HL-60 (cell line): ENCODE measurements around the gene SUN5.

Source experiments
- DNase-seq, 2 experiments: peaks; one replicate each; pipeline ENCODE4 v3.0.0-alpha.2; 2010 to 2020; ENCODE audit warnings: low read depth in 1 of 2, low spot score in 1 of 2
- H3K27ac ChIP-seq: fragments of 250-450 bp; sonication (Bioruptor Pico); replicated peaks from 2 replicates; pipeline ENCODE4 v1.5.1; 2020; ENCODE audit warnings: mild to moderate bottlenecking, moderate library complexity
- H3K27me3 ChIP-seq: fragments of 250-450 bp; sonication (Bioruptor Pico); 2 replicates; pipeline ENCODE4 v1.5.1; 2021; ENCODE audit warnings: mild to moderate bottlenecking, moderate library complexity; ENCODE audit not compliant: insufficient read depth, poor library complexity, severe bottlenecking
- H3K4me3 ChIP-seq: replicated peaks from 2 replicates; pipeline ENCODE4 v1.5.1; 2011; ENCODE audit warnings: mild to moderate bottlenecking, control low read depth, low read length; ENCODE audit not compliant: insufficient read depth
- GABPA ChIP-seq: IDR thresholded peaks from 2 replicates; pipeline ENCODE4 v1.6.1; 2012; ENCODE audit warnings: low read depth
- POLR2AphosphoS5 ChIP-seq: IDR thresholded peaks from 2 replicates; pipeline ENCODE4 v1.6.1; 2012; ENCODE audit warnings: low read depth
- SPI1 ChIP-seq: IDR thresholded peaks from 2 replicates; pipeline ENCODE4 v1.6.1; 2012; ENCODE audit warnings: low read depth, mild to moderate bottlenecking, borderline replicate concordance
- TF ChIP-seq, protein P1 (sequence below): IDR thresholded peaks from one replicate; pipeline ENCODE4 v1.5.1; 2011; ENCODE audit warnings: low read length, control low read depth, inconsistent platforms; ENCODE audit not compliant: insufficient read depth
- TF ChIP-seq, protein P2 (sequence below): IDR thresholded peaks from 2 replicates; pipeline ENCODE4 v1.6.1; 2012; ENCODE audit warnings: low read depth; ENCODE audit not compliant: insufficient replicate concordance

SUN5 gene

DNA sequence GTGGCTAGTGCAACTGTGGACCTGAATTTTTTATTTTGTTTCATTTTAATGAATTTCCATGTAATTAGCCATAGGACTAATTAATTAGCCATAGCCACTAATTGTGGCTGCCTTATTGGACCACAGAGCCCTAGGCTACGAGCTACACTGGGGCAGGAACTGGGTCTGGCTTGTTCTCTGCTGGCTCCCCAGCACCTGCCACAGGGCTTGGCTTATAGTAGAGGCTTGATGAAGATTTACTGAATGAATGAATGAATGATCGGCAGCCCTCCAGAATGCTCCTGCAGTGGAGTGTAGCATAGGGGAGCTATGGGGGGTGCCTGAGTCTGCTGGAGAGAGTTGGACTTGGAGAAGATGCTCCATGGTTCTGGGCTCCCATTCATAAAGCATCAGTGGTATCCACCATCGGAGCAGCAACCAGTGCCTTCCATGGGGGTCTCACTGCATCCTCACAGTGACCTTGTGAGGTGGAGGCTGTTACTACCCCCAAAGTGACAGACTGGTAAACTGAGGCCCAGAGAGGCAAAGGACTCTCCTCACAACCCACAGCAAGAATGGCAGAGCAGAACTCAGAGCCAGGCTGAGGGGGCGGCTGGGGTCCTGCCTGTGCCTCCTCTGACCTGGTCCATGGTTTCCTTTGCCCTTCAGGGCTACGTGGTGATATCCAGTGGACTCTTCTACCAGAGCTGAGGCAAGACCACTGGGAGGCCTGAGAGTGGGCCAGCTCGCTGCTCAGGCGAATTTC is 18.6 kb upstream of the SUN5 start:
- TF ChIP-seq POLR2AphosphoS5 (no peak), GABPA (no peak)
- TF ChIP-seq, protein P1, sequence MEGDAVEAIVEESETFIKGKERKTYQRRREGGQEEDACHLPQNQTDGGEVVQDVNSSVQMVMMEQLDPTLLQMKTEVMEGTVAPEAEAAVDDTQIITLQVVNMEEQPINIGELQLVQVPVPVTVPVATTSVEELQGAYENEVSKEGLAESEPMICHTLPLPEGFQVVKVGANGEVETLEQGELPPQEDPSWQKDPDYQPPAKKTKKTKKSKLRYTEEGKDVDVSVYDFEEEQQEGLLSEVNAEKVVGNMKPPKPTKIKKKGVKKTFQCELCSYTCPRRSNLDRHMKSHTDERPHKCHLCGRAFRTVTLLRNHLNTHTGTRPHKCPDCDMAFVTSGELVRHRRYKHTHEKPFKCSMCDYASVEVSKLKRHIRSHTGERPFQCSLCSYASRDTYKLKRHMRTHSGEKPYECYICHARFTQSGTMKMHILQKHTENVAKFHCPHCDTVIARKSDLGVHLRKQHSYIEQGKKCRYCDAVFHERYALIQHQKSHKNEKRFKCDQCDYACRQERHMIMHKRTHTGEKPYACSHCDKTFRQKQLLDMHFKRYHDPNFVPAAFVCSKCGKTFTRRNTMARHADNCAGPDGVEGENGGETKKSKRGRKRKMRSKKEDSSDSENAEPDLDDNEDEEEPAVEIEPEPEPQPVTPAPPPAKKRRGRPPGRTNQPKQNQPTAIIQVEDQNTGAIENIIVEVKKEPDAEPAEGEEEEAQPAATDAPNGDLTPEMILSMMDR = no peak
- Histone ChIP-seq H3K27ac (no peak overlapping the region), H3K27me3 (no peaks in the 10 kb centered on the region), H3K4me3 (no peak overlapping the region)
- no peak for DNase-seq

DNA sequence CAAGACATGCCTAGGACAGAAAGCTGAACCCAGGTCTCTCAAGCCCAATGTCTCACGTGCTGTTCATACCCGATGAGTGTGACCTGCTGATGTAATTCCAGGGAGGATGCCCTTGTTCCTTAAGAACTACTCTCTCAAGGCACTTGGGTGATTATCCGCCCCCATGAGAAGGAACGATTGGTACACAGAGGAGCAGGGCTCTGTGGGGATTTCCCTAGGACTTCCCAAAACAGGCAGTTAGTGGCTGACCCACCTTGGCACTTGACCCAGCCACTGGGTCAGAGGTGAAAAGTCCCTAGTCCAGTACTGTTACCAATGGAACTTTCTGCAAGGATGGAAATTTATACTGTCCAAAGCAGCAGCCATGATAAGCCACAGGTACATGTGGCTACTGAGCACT is 18.1 kb upstream of the SUN5 start:
- Histone ChIP-seq H3K27me3 (no peaks in the 10 kb centered on the region), H3K4me3 (no peak overlapping the region), H3K27ac (no peak overlapping the region)
- TF ChIP-seq, protein P1 = no peak
- TF ChIP-seq, protein P2, sequence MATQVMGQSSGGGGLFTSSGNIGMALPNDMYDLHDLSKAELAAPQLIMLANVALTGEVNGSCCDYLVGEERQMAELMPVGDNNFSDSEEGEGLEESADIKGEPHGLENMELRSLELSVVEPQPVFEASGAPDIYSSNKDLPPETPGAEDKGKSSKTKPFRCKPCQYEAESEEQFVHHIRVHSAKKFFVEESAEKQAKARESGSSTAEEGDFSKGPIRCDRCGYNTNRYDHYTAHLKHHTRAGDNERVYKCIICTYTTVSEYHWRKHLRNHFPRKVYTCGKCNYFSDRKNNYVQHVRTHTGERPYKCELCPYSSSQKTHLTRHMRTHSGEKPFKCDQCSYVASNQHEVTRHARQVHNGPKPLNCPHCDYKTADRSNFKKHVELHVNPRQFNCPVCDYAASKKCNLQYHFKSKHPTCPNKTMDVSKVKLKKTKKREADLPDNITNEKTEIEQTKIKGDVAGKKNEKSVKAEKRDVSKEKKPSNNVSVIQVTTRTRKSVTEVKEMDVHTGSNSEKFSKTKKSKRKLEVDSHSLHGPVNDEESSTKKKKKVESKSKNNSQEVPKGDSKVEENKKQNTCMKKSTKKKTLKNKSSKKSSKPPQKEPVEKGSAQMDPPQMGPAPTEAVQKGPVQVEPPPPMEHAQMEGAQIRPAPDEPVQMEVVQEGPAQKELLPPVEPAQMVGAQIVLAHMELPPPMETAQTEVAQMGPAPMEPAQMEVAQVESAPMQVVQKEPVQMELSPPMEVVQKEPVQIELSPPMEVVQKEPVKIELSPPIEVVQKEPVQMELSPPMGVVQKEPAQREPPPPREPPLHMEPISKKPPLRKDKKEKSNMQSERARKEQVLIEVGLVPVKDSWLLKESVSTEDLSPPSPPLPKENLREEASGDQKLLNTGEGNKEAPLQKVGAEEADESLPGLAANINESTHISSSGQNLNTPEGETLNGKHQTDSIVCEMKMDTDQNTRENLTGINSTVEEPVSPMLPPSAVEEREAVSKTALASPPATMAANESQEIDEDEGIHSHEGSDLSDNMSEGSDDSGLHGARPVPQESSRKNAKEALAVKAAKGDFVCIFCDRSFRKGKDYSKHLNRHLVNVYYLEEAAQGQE = no peak
- no peak for TF ChIP-seq GABPA
- TF ChIP-seq POLR2AphosphoS5 = no peak
- no peak for TF ChIP-seq SPI1
- DNase-seq = no peak

DNA sequence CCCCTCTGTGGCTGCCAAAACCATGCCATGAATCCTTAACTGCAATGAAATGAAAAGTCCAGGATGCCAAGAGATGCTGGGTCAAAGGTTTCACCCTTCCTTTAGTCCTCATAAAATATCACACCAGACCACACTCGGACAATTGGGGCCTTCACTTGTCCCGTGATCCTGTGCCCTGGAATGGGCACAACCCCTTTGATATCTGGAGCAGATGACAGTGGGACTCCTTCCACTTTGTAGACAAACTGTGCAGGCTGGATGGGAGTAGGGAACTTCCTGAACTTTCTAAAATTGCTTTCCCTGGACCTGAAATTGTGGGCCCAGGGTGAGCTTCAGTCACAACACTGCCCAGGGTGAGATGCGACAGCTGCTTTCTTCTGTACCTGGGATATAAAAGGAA is 17.6 kb upstream of the SUN5 start:
- H3K27me3 ChIP-seq = no peaks in the 10 kb centered on the region
- no peak overlapping the region for H3K27ac ChIP-seq
- DNase-seq = no peak
- H3K4me3 ChIP-seq = no peak overlapping the region
- TF ChIP-seq GABPA (no peak), POLR2AphosphoS5 (no peak), SPI1 (no peak)
- TF ChIP-seq, protein P1 = no peak
- TF ChIP-seq, protein P2 = no peak
